HepG2 (cell line): ENCODE results near the gene CD248. TPM values are rescaled to one million over a fixed set of nuclear protein-coding genes. Genes with fewer than 3 reads are reported as not detected.

Experiments
- ATAC-seq: fragments of 200-7000 bp; cut with Tn5 transposase; 3 replicates; pipeline ENCODE4 v1.9.1; 2020; ENCODE audit warnings: mild to moderate bottlenecking, moderate library complexity
- BruUV-seq: library from RNA; stranded (reverse); fragments of 400-500 nt; replicated peaks from 2 replicates; lab custom pipeline; 2021; lab: Mats Ljungman, UMichigan
- CTCF ChIA-PET: fragments of 300-600 bp; formaldehyde crosslinking; extraction: SDS; loops from one replicate; lab custom pipeline; 2021; ENCODE audit warnings: low total read pairs, inconsistent platforms, low intra/inter-chr PET ratio; lab: Yijun Ruan, JAX
- POLR2A ChIA-PET: fragments of 350-600 bp; sonication (Branson Sonifier 250); formaldehyde crosslinking; loops from one replicate; lab custom pipeline; 2020; ENCODE audit warnings: antibody characterized with exemption, inconsistent platforms; lab: Yijun Ruan, JAX
- DNase-seq: peaks from one replicate; pipeline ENCODE4 v3.0.0-alpha.2; 2015; ENCODE audit warnings: low spot score
- FAIRE-seq: peaks from 3 replicates; lab custom pipeline; 2011; peaks lifted over from hg19 to GRCh38; lab: Jason Lieb, UNC
- H2AFZ ChIP-seq: one replicate; pipeline ENCODE4 v1.6.1; 2011; ENCODE audit warnings: low read length, inconsistent platforms
- H3K27ac ChIP-seq: fragments of 300-600 bp; 3 replicates; pipeline ENCODE4 v1.8.0; 2011; ENCODE audit warnings: mixed run types, mild to moderate bottlenecking, mixed read lengths, low read length, inconsistent platforms; ENCODE audit not compliant: insufficient read depth; ENCODE audit errors: extremely low read length
- H3K27me3 ChIP-seq, 2 experiments: fragments of 200-600 bp in 1 of 2; 2 replicates in 1 of 2; 3 replicates in 1 of 2; pipeline versions ENCODE4 v1.6.0 to v1.8.0; 2011; ENCODE audit warnings: low read length in 2 of 2, mild to moderate bottlenecking in 2 of 2, moderate library complexity in 2 of 2, inconsistent platforms in 1 of 2; ENCODE audit not compliant: insufficient read depth in 2 of 2, control insufficient read depth in 1 of 2
- H3K36me3 ChIP-seq, 2 experiments: fragments of 200-600 bp in 1 of 2; replicated peaks in 1 of 2; 2 replicates in 1 of 2; 3 replicates in 1 of 2; pipeline versions ENCODE4 v1.5.1 to v1.8.0; 2011; ENCODE audit warnings: low read length in 2 of 2, inconsistent platforms in 1 of 2; ENCODE audit not compliant: insufficient read depth in 2 of 2, control insufficient read depth in 1 of 2
- H3K4me1 ChIP-seq: 2 replicates; pipeline ENCODE4 v1.5.1; 2012; ENCODE audit warnings: low read length, inconsistent platforms; ENCODE audit not compliant: insufficient read depth
- H3K4me2 ChIP-seq: 2 replicates; pipeline ENCODE4 v1.6.0; 2011; ENCODE audit warnings: low read depth, low read length, inconsistent platforms
- H3K4me3 ChIP-seq, 3 experiments: fragments of 200-600 bp in 1 of 3; sonication (generic), shearing (Covaris generic) in 1 of 3; replicated peaks in 1 of 3; 2 replicates each; pipeline ENCODE4 v1.5.1; 2011 to 2016; ENCODE audit warnings: low read length in 3 of 3, inconsistent platforms in 2 of 3, low read depth in 2 of 3, mild to moderate bottlenecking in 2 of 3, control low read depth in 1 of 3, mixed read lengths in 1 of 3; ENCODE audit not compliant: insufficient read depth in 1 of 3
- H3K79me2 ChIP-seq: one replicate; pipeline ENCODE4 v1.6.1; 2011; ENCODE audit warnings: low read length, inconsistent platforms; ENCODE audit not compliant: insufficient read depth
- H3K9ac ChIP-seq: 2 replicates; pipeline ENCODE4 v1.6.0; 2011; ENCODE audit warnings: mild to moderate bottlenecking, low read depth, low read length, inconsistent platforms; ENCODE audit not compliant: insufficient read depth
- H3K9me3 ChIP-seq: 2 replicates; pipeline ENCODE4 v1.5.1; 2012; ENCODE audit warnings: mild to moderate bottlenecking, low read length
- H4K20me1 ChIP-seq: 2 replicates; pipeline ENCODE4 v1.6.0; 2011; ENCODE audit warnings: inconsistent platforms, mild to moderate bottlenecking, low read length, moderate library complexity; ENCODE audit not compliant: insufficient read depth
- CREM ChIP-seq, 2 experiments: sonication (generic) in 1 of 2; formaldehyde crosslinking in 1 of 2; IDR thresholded peaks; 2 replicates each; pipeline versions ENCODE4 v1.4.0 to v1.6.1; 2016 to 2020; ENCODE audit warnings: antibody characterized with exemption in 1 of 2, mild to moderate bottlenecking in 1 of 2, missing genetic modification reagents in 1 of 2
- HMG20A ChIP-seq: IDR thresholded peaks from 2 replicates; pipeline ENCODE4 v1.6.1; 2016; ENCODE audit warnings: borderline replicate concordance
- KMT2B ChIP-seq: IDR thresholded peaks from 2 replicates; pipeline ENCODE4 v1.6.1; 2016; ENCODE audit warnings: missing genetic modification reagents, missing compliant biosample characterization
- MBD4 ChIP-seq: IDR thresholded peaks from 2 replicates; pipeline ENCODE4 v1.6.1; 2012; ENCODE audit warnings: low read length, inconsistent platforms, borderline replicate concordance
- NCOA2 ChIP-seq: sonication (generic); formaldehyde crosslinking; IDR thresholded peaks from 2 replicates; pipeline ENCODE4 v1.8.0; 2022; ENCODE audit warnings: inconsistent platforms
- SIX4 ChIP-seq: sonication (generic); formaldehyde crosslinking; IDR thresholded peaks from 2 replicates; pipeline ENCODE4 v1.4.0; 2020; ENCODE audit warnings: missing genetic modification reagents
- ZBTB1 ChIP-seq: sonication (generic); formaldehyde crosslinking; IDR thresholded peaks from 2 replicates; pipeline ENCODE4 v1.4.0; 2020; ENCODE audit warnings: missing genetic modification reagents, borderline replicate concordance
- ZBTB42 ChIP-seq: sonication (generic); formaldehyde crosslinking; IDR thresholded peaks from 2 replicates; pipeline ENCODE4 v1.5.0; 2020; ENCODE audit warnings: mild to moderate bottlenecking, missing genetic modification reagents
- ZBTB7B ChIP-seq: sonication (generic); formaldehyde crosslinking; IDR thresholded peaks from 2 replicates; pipeline ENCODE4 v1.4.0; 2020; ENCODE audit warnings: missing genetic modification reagents
- ZMYM3 ChIP-seq: sonication (generic); formaldehyde crosslinking; IDR thresholded peaks from 2 replicates; pipeline ENCODE4 v1.5.1; 2020; ENCODE audit warnings: mild to moderate bottlenecking, missing genetic modification reagents
- ZNF20 ChIP-seq: sonication (generic); formaldehyde crosslinking; IDR thresholded peaks from 2 replicates; pipeline ENCODE4 v1.4.0; 2020; ENCODE audit warnings: mild to moderate bottlenecking, moderate library complexity, missing genetic modification reagents
- ZNF251 ChIP-seq: sonication (generic); formaldehyde crosslinking; IDR thresholded peaks from 2 replicates; pipeline ENCODE4 v1.9.0; 2021; ENCODE audit warnings: mild to moderate bottlenecking, missing genetic modification reagents
- ZNF460 ChIP-seq: sonication (generic); formaldehyde crosslinking; IDR thresholded peaks from 2 replicates; pipeline ENCODE4 v1.5.1; 2020; ENCODE audit warnings: missing genetic modification reagents, mild to moderate bottlenecking, borderline replicate concordance
- ZNF83 ChIP-seq: sonication (generic); formaldehyde crosslinking; IDR thresholded peaks from 2 replicates; pipeline ENCODE4 v1.4.0; 2020; ENCODE audit warnings: missing genetic modification reagents, mild to moderate bottlenecking, borderline replicate concordance
- ZSCAN12 ChIP-seq: sonication (generic); formaldehyde crosslinking; IDR thresholded peaks from 2 replicates; pipeline ENCODE4 v1.9.0; 2021; ENCODE audit warnings: mild to moderate bottlenecking, missing genetic modification reagents
- WGBS: methylation state at CpG from one replicate; pipeline ENCODE4 v1.1.6; 2017; ENCODE audit warnings: low lambda C conversion rate; 5-methylcytosine and 5-hydroxymethylcytosine counted together
- in situ Hi-C: cut with HindIII; loops from 2 replicates; pipeline ENCODE4 v1.10.0; 2017; ENCODE audit warnings: low pct_unique_long_range_greater_than_20kb; ENCODE audit not compliant: extremely low pct_ligation_motif_present
- intact Hi-C: fragments of 100-400 bp; cut with micrococcal nuclease; formaldehyde crosslinking; loops from one replicate; pipeline ENCODE4 v1.10.0; 2022; ENCODE audit not compliant: unreplicated experiment
- polyA plus RNA-seq, 8 experiments: library from polyadenylated mRNA; depleted of rRNA in 3 of 8; stranded (reverse) in 7 of 8; unstranded in 1 of 8; fragments of >200 nt; fragmentation: Illumina TruSeq in 4 of 8; extraction: Trizol in 4 of 8; gene quantifications; 2 replicates each; pipeline versions ENCODE4 v1.2.1 to v1.2.3, GENCODE V29; 2011 to 2016; ENCODE audit warnings: low read depth in 4 of 8, missing spikeins in 1 of 8, mixed read lengths in 1 of 8; ENCODE audit not compliant: insufficient read depth in 1 of 8
- total RNA-seq, 5 experiments: library from RNA; depleted of rRNA; stranded (reverse); fragments of >200 nt; fragmentation: Illumina TruSeq; extraction: Trizol; gene quantifications; 2 replicates each; pipeline ENCODE4 v1.2.3, GENCODE V29; 2016; ENCODE audit warnings: low read depth in 1 of 5
- TF ChIP-seq, protein P1 (sequence below): sonication (generic); formaldehyde crosslinking; IDR thresholded peaks from 2 replicates; pipeline ENCODE4 v1.4.0; 2020; ENCODE audit warnings: low read depth, mild to moderate bottlenecking, missing genetic modification reagents
- TF ChIP-seq, protein P2 (sequence below): sonication (generic); formaldehyde crosslinking; IDR thresholded peaks from 2 replicates; pipeline ENCODE4 v1.8.0; 2022; ENCODE audit warnings: missing genetic modification reagents, mild to moderate bottlenecking, moderate library complexity, borderline replicate concordance
- TF ChIP-seq, protein P3 (sequence below): sonication (generic); formaldehyde crosslinking; IDR thresholded peaks from 2 replicates; pipeline ENCODE4; 2020; ENCODE audit warnings: missing genetic modification reagents, mild to moderate bottlenecking, borderline replicate concordance

CD248 gene
- total and polyA plus RNA-seq, 2 of the 13 experiments (the other 11 are each of a cell fraction or from before 2014, with no cell fraction given) = 0.25 to 0.35 TPM

- peak overlapping the region; percentile 97 for H3K4me2 ChIP-seq
- peak overlapping the region; percentile 67 to 93 (median 71) for H3K4me3 ChIP-seq
- POLR2A ChIA-PET = interaction anchor here (0.6 to 5.2 kb wide), 37 partner anchors 9 to 530 kb away, joined by 3 to 121 read pairs (median 6); partner anchors contain the start of genes B4GAT1, BANF1, BRMS1 and CCDC85B
- intact Hi-C loops = loop anchor here (1.0 to 10.0 kb wide), 2 partner anchors 24 to 72 kb away; partner anchors contain the start of gene RIN1
- no peaks in the 10 kb centered on the region for H3K9me3 ChIP-seq
- H3K4me1 ChIP-seq = peaks cover 49% of the 10 kb centered on the region
- CTCF ChIA-PET = interaction anchor here (1.2 to 4.2 kb wide), 7 partner anchors 9 to 77 kb away, joined by 3 to 68 read pairs (median 4); partner anchors contain the start of gene RIN1
- BruUV-seq = TSS peak; percentile 73
- no peaks in the 10 kb centered on the region for H3K79me2 ChIP-seq
- in situ Hi-C loops = no loop called here
- 0 out of 5 replicates have a peak, but pooled peaks cover 0 to 3% of the 10 kb centered on the region in 2 experiments for H3K27me3 ChIP-seq
- ATAC-seq (peak; percentile 88), DNase-seq (peak; percentile 96), FAIRE-seq (peak; percentile 79)
- H4K20me1 ChIP-seq = no peaks in the 10 kb centered on the region
- no peak overlapping the region for H2AFZ ChIP-seq
- H3K27ac ChIP-seq = peak overlapping the region; percentile 97
- peak overlapping the region; percentile 83 for H3K9ac ChIP-seq
- 0% methylated on average over 10 of the region's 52 CpGs for WGBS
- H3K36me3 ChIP-seq = no peaks in the 10 kb centered on the region
- TF ChIP-seq ZNF20 (CRISPR knock-in tag) = no peak
- TF ChIP-seq, protein P1, sequence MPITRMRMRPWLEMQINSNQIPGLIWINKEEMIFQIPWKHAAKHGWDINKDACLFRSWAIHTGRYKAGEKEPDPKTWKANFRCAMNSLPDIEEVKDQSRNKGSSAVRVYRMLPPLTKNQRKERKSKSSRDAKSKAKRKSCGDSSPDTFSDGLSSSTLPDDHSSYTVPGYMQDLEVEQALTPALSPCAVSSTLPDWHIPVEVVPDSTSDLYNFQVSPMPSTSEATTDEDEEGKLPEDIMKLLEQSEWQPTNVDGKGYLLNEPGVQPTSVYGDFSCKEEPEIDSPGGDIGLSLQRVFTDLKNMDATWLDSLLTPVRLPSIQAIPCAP (CRISPR knock-in tag) = no peak
- TF ChIP-seq, protein P2, sequence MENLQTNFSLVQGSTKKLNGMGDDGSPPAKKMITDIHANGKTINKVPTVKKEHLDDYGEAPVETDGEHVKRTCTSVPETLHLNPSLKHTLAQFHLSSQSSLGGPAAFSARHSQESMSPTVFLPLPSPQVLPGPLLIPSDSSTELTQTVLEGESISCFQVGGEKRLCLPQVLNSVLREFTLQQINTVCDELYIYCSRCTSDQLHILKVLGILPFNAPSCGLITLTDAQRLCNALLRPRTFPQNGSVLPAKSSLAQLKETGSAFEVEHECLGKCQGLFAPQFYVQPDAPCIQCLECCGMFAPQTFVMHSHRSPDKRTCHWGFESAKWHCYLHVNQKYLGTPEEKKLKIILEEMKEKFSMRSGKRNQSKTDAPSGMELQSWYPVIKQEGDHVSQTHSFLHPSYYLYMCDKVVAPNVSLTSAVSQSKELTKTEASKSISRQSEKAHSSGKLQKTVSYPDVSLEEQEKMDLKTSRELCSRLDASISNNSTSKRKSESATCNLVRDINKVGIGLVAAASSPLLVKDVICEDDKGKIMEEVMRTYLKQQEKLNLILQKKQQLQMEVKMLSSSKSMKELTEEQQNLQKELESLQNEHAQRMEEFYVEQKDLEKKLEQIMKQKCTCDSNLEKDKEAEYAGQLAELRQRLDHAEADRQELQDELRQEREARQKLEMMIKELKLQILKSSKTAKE (CRISPR knock-in tag) = no peak
- TF ChIP-seq SIX4 (CRISPR knock-in tag) = no peak
- no peak for TF ChIP-seq ZSCAN12 (CRISPR knock-in tag)
- TF ChIP-seq ZNF460 (CRISPR knock-in tag) = no peak
- no peak; the same call in 1 of the 2 replicates for TF ChIP-seq ZBTB7B
- TF ChIP-seq HMG20A (CRISPR knock-in tag) = no peak
- no peak for TF ChIP-seq ZNF251 (CRISPR knock-in tag)
- TF ChIP-seq ZBTB42 (CRISPR knock-in tag) = no peak
- TF ChIP-seq ZBTB1 (CRISPR knock-in tag) = no peak
- no peak for TF ChIP-seq ZMYM3 (CRISPR knock-in tag)
- 0 out of 2 replicates have a peak, but pooled peaks have one; percentile 16 for TF ChIP-seq NCOA2 (CRISPR knock-in tag)
- TF ChIP-seq ZNF83 (CRISPR knock-in tag) = no peak
- TF ChIP-seq KMT2B (CRISPR knock-in tag) = no peak
- no peak for TF ChIP-seq CREM (IDR thresholded peaks at IDR 0.05)
- no peak for TF ChIP-seq CREM (CRISPR knock-in tag; IDR thresholded peaks at IDR 0.05)
- no peak for TF ChIP-seq MBD4
- TF ChIP-seq, protein P3, sequence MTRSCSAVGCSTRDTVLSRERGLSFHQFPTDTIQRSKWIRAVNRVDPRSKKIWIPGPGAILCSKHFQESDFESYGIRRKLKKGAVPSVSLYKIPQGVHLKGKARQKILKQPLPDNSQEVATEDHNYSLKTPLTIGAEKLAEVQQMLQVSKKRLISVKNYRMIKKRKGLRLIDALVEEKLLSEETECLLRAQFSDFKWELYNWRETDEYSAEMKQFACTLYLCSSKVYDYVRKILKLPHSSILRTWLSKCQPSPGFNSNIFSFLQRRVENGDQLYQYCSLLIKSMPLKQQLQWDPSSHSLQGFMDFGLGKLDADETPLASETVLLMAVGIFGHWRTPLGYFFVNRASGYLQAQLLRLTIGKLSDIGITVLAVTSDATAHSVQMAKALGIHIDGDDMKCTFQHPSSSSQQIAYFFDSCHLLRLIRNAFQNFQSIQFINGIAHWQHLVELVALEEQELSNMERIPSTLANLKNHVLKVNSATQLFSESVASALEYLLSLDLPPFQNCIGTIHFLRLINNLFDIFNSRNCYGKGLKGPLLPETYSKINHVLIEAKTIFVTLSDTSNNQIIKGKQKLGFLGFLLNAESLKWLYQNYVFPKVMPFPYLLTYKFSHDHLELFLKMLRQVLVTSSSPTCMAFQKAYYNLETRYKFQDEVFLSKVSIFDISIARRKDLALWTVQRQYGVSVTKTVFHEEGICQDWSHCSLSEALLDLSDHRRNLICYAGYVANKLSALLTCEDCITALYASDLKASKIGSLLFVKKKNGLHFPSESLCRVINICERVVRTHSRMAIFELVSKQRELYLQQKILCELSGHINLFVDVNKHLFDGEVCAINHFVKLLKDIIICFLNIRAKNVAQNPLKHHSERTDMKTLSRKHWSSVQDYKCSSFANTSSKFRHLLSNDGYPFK = no peak
Observed at GRCh38 chr11:66312549-66313320, 4.1 kb downstream of the CD248 start.
